GM19099 (cell line): Measurements from ENCODE around the gene ULK2.

Experiments used
- POLR2A ChIP-seq: IDR thresholded peaks from 3 replicates; pipeline ENCODE4 v1.6.1; 2011; ENCODE audit warnings: low read depth; ENCODE audit not compliant: insufficient read length; ENCODE audit errors: extremely low read depth

Gene ULK2

DNA sequence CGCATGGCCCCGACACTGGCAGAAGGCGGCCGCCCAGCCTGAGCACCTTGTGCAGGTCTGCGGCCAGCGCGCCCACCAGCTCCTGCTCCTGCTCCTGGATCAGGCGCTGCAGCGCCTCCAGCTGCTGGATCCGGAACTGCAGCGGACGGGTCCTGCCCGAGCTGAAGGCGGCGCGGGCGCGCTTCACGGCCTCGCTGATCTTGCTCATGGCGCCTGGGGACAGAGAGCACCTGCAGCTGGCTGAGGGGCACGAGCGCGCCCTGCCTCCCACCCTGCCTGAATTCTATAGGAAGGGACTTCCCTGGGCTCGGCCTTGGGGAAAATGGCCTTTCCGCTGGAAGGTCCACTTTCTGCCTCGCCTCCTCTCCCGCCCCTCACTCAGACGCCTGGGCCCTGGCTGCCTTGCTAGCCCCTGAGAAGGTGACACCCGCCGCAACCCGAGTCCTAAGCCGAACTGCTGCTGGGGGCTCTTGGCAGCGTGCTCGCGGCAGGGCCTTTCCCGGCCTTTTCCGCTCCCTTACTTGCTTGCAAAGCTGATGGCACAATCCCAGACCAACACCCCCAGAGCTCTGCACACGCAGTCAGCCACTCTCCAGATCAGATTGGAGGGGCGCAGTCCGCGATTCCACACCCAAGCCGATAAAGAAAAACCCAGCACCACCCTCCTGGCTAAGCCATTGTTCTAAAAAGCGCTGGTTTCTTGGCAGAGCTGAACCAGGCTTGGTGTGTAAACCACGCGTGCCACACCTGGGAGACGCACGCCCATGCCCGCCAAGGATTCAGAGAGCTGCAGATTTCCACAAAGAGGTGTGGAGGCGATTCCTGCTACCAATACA is 122.6 kb downstream of the ULK2 start:
- no peak for TF ChIP-seq POLR2A

GRCh38 chr17:19744492-19744891 is 123.2 kb downstream of the ULK2 start:
- TF ChIP-seq POLR2A, result no peak

DNA sequence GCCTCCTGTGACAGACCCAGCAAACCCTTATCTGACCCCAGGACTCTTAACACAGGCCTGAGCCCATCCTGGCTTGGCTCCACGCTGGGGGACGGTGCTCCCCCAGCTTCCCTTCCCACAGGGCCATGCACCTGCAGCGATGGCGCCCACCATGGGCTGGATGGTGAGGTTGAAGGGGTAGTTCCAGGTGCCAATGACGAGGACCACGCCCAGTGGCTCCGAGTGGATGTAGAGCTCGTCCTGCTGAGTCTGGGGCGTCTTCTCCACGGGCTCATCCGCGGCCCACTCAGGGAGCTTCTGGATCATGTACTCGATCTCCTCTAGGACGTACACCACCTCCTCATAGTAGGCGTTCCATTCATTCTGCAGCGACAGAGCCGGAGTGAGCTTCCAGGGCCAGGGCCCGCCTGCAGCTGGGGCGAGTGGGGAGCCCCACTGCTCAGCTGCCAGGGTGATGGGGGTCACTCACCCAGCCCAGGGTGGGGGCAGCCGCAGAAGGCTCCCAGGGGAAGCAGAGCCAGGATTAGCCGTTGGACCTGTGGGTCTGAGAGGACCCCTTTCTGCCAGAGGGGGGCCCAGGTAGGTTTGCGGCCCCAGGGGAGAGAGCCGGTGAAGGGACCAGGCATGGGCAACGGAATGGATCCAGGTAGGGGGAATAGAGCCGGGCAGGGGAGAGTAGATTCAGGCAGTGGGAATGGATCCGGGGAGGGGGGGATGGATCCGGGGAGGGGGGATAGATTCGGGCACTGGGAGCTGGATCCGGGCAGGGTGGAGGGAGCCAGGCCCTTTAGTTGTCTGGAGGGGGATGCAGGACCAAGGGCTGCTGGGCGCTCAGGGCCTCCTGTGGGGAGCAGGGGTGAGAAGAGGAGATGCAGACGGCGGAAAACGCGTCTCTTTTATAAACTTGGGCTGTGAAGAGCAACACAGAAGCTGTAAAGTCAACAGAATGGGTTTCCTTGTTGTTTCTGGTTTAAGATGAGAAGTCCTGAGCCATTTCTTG is 124.3 kb downstream of the ULK2 start:
- TF ChIP-seq POLR2A, result no peak

DNA sequence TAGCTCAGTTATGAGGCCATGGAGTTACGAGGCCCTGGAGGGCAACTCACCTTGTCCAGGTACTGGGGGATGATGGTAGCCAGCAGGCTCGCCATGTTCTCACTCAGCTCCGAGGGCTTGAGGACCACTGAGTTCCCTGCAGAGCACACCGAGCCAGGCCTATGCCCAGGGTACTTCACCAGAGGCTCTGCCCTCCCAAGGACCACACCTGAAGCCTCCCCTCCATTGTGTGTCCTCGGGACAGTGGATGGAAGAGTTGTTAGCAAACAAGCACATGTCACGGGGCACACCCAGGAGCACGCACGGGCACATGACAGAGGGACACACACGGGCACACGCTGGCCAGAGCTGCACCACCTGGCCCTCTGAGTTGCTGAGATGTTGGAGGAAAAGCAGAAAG is 125.2 kb downstream of the ULK2 start:
- no peak for TF ChIP-seq POLR2A

DNA sequence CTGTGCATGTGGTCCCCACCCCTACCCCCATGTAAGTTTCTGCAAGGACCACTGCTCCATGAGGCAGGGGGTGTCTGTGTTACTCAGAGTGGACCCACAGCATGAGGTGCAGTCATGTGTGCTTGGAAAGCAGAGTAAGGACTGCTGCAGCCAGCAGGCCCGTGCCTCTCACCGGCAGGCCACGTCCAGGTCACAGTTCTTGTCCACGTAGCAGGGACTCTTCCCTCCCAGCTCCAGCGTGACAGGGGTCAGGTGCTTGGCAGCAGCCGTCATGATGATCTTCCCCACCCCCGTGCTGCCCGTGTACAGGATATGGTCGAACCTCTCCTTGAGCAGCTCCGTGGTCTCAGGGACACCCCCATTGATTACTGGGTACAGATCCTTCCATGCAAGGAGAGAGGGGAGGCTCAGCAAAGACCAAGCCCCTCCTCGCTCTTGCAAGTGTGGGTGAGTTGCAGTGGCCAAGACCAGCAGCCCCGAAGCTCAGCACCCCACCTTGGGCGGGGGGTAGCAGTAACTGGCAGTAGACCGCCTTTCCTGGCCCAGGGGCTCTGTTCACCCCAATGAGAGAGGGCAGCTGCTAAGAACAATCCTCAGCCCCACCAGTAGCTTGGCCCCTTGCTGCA is 125.8 kb downstream of the ULK2 start:
- TF ChIP-seq POLR2A, result no peak

DNA sequence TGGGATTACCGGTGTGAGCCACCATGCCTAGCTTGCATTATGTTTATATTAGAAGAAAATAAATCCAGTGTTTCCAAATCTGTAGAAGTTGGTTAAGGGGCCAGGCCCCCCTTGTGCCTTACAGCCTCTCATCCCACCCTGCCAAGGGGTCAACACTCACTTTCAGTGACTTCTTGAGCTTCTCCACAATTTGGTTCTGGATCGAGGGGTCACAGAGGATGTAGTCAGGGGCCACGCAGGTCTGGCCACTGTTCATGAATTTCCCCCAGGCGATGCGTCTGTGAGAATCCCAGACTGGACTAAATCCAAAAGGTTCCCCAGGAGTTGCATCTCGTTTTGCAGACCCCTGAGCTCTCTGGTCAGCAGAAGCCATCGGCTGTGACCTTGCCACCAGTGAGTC is 126.8 kb downstream of the ULK2 start:
- no peak for TF ChIP-seq POLR2A

DNA sequence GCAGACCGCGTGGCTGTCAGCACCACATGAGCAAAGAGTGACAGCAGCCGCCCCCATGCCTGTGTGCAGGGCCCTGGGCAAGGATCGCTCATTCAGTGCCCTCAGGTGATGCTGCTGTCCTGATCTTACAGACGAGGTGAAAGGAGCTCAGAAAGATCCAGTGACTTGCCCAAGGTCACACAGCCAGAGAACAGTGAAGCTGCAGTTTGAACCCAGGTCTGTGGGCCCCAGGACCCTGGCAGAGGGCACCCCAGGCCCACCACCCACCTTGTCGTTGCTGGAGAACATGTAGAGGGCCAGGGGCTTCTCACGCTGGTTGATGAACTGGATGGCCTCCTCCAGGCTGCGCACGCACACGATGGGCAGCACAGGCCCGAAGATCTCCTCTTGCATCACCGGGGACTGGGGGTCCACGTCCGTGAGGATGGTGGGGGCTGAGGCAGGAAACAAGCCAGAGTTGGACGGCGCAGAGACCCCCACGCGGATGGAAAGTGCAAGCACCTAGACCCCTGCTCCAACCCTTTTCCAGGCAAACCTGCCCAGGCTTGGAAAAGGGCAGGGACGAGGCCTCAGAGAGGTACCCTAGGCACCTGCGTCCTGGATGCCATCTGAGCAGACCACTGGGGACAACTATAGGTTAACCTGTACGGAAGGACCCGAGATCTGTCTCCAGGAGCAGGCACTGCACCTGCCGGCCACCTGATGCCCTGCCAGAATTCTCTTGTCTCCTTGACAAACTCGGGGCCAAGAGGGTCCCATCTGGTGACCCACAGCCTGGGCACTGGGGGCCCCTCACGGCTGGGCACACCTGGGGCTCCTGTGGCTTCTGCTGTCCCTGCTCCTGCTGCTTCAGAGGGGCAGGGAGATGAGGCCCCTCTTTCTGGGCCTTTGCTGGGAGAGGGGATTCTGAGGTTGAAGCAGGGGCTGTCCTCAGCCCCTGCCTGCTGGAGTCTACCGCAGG is 128.2 kb downstream of the ULK2 start:
- TF ChIP-seq POLR2A, result no peak

DNA sequence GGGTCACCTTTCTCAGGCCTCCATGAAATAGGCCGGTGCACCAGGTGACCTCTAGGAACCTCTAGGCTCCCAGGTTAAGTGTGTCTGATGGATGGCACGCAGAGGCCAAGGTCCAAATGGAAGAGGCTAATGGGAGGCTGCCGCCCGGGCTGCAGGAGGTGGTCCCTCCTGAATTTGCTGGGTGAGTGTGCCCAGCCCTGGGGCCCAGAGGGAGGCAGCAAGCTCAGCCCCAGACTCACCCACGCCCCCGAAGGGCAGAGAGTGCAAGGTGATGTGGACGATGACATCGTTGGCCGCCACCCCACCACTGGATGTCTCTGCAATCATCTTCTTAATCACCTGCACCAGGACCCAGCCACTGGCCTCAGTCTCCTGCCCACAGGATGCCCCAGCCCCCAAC is 129.0 kb downstream of the ULK2 start:
- no peak for TF ChIP-seq POLR2A

DNA sequence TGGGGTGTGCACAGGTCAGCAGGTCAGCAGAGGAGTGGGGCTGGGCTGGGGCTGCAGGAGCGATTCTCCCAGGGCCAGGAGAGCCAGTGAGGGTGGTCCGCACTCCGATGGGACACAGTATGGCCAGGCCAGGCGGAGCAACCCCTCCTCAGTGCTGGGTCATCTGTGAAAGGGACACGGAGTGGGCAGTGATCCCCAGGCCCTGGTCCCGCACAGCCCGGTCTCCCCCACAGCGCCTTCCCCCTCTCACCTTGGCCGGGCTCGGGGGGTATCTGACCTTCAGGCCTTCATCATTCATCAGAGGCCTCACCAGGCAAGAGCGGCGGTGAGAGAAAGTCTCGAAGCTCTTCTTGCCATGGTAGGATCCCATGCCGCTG is 129.7 kb downstream of the ULK2 start:
- no peak for TF ChIP-seq POLR2A

- no peak for TF ChIP-seq POLR2A
Observed at GRCh38 chr17:19737305-19738072, 130.2 kb downstream of the ULK2 start.

- TF ChIP-seq POLR2A, result no peak
Observed at GRCh38 chr17:19736071-19736470, 131.7 kb downstream of the ULK2 start.

- TF ChIP-seq POLR2A, result no peak
Observed at GRCh38 chr17:19733953-19734526, 133.7 kb downstream of the ULK2 start.

DNA sequence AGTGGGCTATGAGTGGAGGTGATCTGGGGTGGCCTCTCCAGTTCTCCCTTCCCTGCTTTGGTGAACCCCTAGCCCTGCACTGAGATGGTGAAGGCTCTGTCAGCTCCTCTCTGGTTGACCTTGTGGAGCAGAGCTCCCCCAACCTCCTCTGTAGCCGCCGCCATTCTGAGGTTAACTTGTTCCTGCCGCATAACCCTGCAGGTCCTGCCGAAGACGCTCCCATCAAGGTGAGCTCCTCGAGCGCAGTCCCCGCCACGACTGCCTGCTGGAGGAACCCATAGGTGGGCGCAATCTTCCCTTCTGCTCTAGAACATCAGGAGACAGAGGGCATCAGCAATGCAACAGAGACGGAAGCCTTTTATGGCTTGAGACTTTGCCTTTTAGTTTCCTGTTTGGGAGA is 136.1 kb downstream of the ULK2 start:
- TF ChIP-seq POLR2A, result no peak

DNA sequence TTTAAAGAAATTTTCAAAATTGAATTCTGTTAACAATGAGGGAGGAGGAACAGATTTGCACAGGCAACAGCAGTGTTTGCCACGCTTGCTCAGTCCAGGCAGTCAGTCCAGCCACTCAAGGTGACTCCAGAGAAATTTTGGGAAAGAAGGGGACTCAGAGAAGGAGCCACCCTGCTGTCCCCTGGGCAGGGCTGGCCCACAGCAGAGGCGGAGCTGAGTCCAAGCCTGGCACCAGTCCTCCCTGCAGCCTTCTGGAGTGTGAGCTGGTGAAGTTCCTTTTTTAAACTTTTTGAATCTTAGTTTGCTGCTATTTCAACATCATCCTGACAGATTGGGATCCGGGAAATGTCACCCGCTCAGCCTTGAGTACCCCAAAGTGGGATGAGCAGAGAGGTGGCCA is 136.9 kb downstream of the ULK2 start:
- no peak for TF ChIP-seq POLR2A

- no peak for TF ChIP-seq POLR2A
Observed at GRCh38 chr17:19729900-19730299, 137.8 kb downstream of the ULK2 start.
